GM15510 (cell line): ENCODE results near the gene ERMARD.

Source experiments
- POLR2A ChIP-seq: IDR thresholded peaks from 3 replicates; pipeline ENCODE4 v1.6.1; 2011; ENCODE audit warnings: borderline replicate concordance; ENCODE audit not compliant: insufficient read length; ENCODE audit errors: extremely low read depth

Gene ERMARD

GRCh38 chr6:169813969-169814368, 62.5 kb downstream of the ERMARD start:
- no peak for TF ChIP-seq POLR2A

GRCh38 chr6:169816054-169816453, 64.6 kb downstream of the ERMARD start:
- TF ChIP-seq POLR2A: no peak

GRCh38 chr6:169816975-169817374, 65.6 kb downstream of the ERMARD start:
- no peak for TF ChIP-seq POLR2A

- no peak for TF ChIP-seq POLR2A
These were observed 68.9 kb downstream of the ERMARD start for GRCh38 chr6:169820358-169820757.

GRCh38 chr6:169824021-169824420, 72.6 kb downstream of the ERMARD start:
- no peak for TF ChIP-seq POLR2A

- no peak for TF ChIP-seq POLR2A
These were observed 73.6 kb downstream of the ERMARD start for GRCh38 chr6:169824848-169825557.

GRCh38 chr6:169825558-169826225, 74.3 kb downstream of the ERMARD start:
- no peak for TF ChIP-seq POLR2A

- TF ChIP-seq POLR2A: no peak
These were observed 75.3 kb downstream of the ERMARD start for GRCh38 chr6:169826697-169827096.

GRCh38 chr6:169827290-169827717, 75.9 kb downstream of the ERMARD start:
- no peak for TF ChIP-seq POLR2A

GRCh38 chr6:169828176-169828575, 76.8 kb downstream of the ERMARD start:
- TF ChIP-seq POLR2A: no peak

GRCh38 chr6:169829786-169830185, 78.4 kb downstream of the ERMARD start:
- no peak for TF ChIP-seq POLR2A

GRCh38 chr6:169830876-169831275, 79.5 kb downstream of the ERMARD start:
- TF ChIP-seq POLR2A: no peak
